ENCODE results near the gene PDS5A.
"Not testable (repeated sequence)": the region's sequence is repeated elsewhere in the genome, so short reads cannot be mapped to it uniquely, and the experiment has no call there.

Gene PDS5A

DNA sequence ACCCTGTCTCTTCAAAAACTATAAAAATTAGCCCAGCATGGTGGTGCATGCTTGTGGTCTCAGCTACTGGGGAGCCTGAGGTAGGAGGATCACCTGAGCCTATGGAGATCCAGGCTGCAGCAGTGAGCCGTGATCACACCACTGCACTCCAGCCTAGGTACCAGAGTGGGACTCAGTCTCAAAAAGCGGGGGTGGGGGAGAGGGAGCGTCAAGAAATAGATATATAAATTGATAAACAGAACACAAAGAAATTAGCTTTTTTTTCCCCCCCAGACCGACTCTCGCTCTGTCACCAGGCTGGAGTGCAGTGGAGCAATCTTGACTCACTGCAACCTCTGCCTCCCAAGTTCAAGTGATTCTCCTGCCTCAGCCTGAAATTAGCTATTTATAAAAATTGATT is 14.1 kb downstream of the PDS5A start:
- DNase-seq = no peak

GRCh38 chr4:39961311-39961877 is 16.3 kb downstream of the PDS5A start:
- DNase-seq = no peak

- DNase-seq = no peak
Observed at GRCh38 chr4:39950861-39951481, 26.7 kb downstream of the PDS5A start.

DNA sequence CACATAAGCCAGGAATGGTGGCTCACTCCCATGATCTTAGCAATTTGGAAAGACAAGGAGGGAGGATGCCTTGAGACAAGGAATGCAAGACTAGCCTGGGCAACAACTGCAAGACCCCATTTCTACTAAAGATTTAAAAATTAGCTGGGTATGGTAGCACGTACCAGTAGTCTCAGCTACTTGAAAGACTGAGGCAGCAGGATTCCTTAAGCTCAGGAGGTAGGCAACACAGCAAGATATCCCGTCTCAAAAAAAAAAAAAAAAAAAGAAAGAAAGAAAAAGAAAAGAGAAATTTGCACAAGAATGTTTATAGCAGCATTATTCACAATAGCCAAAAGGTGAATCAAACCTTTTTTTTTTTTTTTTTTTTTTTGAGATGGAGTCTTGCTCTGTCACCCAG is 29.7 kb downstream of the PDS5A start:
- DNase-seq = no peak

GRCh38 chr4:39947417-39947816 is 30.3 kb downstream of the PDS5A start:
- DNase-seq = no peak

DNA sequence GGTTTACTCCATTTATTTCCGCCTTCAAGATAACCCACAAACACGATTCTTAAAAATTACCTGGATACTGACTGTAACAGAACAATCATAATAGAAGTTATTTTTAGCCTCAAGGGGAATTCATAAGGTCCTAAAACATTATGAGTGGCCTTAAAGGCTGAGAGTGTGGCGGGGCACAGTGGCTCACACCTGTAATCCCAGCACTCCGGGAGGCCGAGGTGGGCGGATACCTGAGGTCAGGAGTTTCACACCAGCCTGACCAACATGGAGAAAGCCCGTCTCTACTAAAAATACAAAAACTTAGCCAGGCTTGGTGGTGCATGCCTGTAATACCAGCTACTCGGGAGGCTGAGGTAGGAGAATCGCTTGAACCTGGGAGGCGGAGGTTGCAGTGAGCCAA is 33.5 kb downstream of the PDS5A start:
- not testable (repeated sequence) for DNase-seq

DNA sequence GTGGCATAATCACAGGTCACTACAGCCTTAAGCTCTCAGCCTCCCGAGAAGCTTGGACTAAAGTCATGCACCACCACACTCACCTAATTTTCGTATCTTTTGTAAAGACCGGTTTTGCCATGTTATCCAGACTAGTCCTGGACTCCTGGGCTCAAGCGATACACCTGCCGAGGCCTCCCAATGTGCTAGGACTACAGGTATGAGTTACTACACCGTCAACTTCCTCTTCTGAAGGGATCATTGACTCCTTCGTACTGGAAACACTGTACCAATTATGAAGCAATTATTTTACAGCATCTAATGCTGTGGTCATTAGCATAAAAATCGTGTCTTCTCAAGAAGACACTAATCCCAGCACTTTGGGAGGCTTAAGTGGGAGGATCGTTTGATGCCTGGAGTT is 35.2 kb downstream of the PDS5A start:
- DNase-seq = no peak

DNA sequence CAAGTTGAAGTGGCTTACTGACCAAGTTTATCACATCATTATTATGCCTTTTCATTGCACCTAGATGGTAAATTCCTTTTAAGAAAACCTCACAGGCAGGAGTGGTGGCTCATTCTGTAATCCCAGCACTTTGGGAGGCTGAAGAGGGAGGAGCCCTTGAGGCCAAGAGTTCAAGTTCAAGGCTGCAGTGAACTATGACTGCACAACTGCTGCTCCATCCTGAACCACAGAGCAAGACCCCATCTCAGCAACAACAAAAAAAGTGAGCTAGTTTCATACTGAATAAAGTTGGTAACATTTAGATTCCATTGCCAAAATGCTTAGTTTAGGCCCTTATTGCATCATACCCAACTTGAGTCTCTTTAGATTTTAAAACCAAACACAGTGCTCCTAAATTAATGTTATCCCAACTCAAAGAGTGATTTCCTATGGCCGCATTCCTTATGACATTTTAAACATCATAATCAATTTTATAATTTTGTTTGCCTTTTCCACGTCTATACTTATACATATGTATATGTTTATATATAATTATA is 36.0 kb downstream of the PDS5A start:
- no peak for DNase-seq

GRCh38 chr4:39937683-39938268 is 39.9 kb downstream of the PDS5A start:
- no peak for DNase-seq

GRCh38 chr4:39936565-39937418 is 40.9 kb downstream of the PDS5A start:
- DNase-seq = no peak

- no peak for DNase-seq
Observed at GRCh38 chr4:39933671-39934590, 43.8 kb downstream of the PDS5A start.

DNA sequence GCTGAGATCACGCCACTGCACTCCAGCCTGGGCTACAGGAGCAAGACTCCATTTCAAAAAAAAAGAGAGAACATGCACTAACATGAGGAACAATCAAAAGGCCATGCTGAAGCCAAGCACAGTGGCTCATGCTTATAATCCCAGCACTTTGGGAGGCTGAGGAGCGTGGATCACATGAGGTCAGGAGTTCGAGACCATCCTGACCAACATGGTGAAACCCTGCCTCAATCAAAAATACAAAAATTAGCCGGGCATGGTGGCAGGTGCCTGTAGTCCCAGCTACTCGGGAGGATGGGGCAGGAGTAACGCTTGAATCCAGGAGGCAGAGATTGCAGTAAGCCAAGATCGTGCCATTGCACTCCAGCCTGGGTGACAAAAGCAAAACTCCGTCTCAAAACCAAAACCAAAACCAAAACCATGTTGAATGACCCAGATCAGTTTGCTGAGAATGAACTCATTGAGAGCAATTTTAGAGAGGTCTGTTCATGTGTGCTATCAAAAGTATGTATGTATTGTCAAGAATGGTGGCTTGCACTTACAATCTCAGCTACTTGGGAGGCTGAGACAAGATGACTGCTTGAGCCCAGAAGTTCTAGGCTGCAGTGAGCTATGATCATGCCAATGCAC is 44.8 kb downstream of the PDS5A start:
- DNase-seq = no peak

GRCh38 chr4:39931441-39931901 is 46.2 kb downstream of the PDS5A start:
- DNase-seq = no peak

DNA sequence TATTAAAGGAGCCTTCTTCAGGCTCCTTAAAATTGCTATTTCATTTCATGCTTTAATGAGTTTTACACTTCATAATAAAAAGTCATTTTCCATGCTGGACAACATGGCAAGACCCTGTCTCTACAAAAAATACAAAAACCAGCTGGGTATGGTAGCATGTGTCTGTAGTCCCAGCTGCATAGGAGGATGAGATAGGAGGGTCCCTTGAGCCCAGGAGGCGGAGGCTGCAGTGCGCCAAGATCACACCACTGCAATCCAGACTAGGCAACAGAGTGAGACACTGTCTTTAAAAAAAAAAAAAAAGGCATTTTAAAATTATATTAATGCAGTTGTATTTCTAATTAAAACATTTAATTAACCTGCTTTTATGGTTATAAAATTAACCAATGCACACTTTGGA is 49.2 kb downstream of the PDS5A start:
- no peak for DNase-seq

DNA sequence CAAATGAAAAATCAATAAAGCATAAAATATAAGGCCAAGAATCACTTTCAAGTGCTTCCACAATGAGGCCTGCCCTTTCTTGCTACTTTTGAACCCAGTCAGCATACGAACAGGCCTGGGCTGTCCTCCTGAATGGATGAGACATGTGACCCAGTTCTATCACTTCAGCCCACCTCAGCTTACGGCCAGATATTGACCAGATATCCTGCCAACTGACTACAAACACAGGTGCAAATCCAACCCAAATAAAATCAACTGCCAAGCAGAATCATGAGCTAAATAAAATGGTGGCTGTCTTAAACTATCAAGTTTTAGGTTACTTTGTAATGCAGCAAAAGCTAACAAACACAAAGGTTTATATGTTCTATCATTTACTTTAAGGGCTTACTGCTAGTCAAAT is 53.7 kb downstream of the PDS5A start:
- no peak for DNase-seq

GRCh38 chr4:39922399-39922798 is 55.3 kb downstream of the PDS5A start:
- DNase-seq = no peak

DNA sequence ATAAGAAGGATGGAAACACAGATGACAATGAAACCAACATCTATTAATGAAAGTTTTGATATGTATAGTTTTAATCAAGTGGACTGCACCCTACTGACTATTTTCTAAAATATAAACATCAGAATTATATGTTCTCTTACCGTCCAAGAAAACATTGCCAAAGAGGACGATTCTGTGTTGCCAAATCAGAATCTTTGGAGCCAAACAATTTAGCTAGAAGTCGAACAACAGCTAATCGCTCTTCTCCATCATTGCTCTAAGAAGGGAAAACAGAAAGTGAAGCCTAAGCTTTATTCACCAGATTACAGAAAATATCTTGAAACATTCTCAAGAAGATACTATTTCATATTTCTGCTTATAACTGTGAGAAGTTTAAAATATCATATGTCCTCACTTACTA is 64.2 kb downstream of the PDS5A start:
- no peak for DNase-seq

DNA sequence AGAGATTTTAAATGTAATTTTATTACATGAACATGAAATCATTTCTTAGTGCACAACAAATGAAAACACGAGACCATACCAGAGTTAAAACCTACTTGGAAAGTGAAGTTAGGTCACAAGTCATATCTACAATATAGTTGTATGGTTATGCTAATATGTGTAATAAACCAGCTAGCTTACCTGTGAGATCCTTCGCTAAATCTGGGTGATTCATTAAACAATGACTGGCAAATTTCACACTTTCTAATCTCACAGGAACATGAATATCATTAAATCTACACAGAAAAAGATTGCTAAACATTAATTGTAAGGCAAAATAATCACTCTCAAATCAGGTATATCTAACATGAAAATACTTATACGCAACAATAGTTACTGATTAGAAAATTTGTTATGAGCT is 67.6 kb downstream of the PDS5A start:
- DNase-seq = no peak

DNA sequence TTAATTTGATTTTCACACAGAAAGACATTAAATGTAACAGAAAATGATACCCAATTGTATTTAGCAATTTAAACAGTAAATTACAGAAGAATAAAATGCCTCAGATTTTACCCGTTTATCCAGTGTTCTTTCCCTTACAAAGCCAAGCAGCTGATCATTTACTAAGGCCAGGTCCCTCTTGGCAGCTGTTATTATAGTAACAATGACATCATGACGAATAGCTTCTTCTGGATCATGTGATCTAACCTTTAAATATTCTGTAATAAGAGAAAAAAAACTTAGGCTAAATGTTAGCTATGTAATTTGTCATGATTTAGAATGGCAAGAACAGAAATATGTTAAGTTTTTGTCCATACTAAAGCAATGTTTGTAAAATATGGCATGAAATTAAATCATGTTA is 69.4 kb downstream of the PDS5A start:
- no peak for DNase-seq

DNA sequence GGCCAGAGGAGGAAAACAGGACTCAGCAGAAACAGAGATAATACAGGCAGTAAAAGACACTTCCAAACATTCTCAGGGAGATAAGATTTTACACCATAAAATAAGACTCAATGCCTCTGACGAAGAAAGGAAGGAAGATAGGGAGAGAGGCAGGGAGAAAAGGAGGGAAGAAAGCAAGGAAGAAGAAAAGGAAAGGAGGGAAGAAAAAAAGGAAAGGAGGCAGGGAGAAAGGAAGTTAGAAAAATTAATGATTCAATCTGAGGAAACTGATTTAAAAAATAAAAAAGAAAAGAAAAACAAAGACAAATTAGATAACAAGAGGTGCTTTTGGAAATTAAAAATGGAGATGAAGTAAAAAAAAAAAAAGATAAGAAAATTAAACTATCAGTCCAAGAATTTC is 72.1 kb downstream of the PDS5A start:
- DNase-seq = no peak

DNA sequence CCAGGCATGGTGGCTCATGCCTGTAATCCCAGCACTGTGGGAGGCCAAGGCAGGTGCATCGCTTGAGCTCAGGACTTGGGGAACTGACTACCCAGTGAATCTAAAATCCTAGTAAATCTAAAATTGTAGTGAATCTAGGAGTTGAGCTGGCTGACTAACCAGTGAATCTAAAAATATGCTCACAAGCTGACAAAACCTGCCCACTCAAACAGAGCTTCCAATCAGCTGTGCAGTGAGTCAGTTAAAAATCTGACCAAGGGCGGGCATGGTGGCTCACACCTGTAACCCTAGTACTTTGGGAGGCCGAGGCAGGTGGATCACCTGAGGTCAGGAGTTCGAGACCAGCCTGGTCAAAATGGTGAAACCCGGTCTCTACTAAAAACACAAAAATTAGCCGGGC is 72.7 kb downstream of the PDS5A start:
- not testable (repeated sequence) for DNase-seq

GRCh38 chr4:39900966-39901365 is 76.7 kb downstream of the PDS5A start:
- DNase-seq = no peak
